PC-3 (cell line): ENCODE measurements around the gene PRMT9. TPM values are rescaled to one million over a fixed set of nuclear protein-coding genes. Genes with fewer than 3 reads are reported as not detected.
A peak's percentile ranks its signal among the peaks of the same experiment; 100 is the strongest.

Source experiments
- ATAC-seq: fragments of 200-7000 bp; cut with Tn5 transposase; 2 replicates; pipeline ENCODE4 v1.9.1; 2020; ENCODE audit warnings: mild to moderate bottlenecking, moderate library complexity
- BruUV-seq: library from RNA; stranded (reverse); fragments of 400-500 nt; replicated peaks from 2 replicates; lab custom pipeline; 2021; lab: Mats Ljungman, UMichigan
- CTCF ChIA-PET: fragments of 300-600 bp; sonication (Branson Sonifier 250); formaldehyde crosslinking; loops from one replicate; lab custom pipeline; 2022; ENCODE audit warnings: antibody characterized with exemption; lab: Charles Lee
- POLR2A ChIA-PET: fragments of 300-600 bp; sonication (Branson Sonifier 250); formaldehyde crosslinking; loops from one replicate; lab custom pipeline; 2022; ENCODE audit warnings: antibody characterized with exemption; ENCODE audit not compliant: unreplicated experiment; lab: Charles Lee
- DNase-seq: peaks from one replicate; pipeline ENCODE4 v3.0.0-alpha.2; 2015
- H2AFZ ChIP-seq: fragments of 300-600 bp; sonication (generic); 2 replicates; pipeline ENCODE4 v1.6.0; 2016; ENCODE audit warnings: antibody characterized with exemption, low read length
- H3F3A ChIP-seq: fragments of 300-600 bp; sonication (generic); one replicate; pipeline ENCODE4 v1.6.0; 2017; ENCODE audit warnings: antibody characterized with exemption, low read length, control low read depth, mild to moderate bottlenecking; ENCODE audit not compliant: unreplicated experiment
- H3K27ac ChIP-seq: fragments of 300-600 bp; sonication (generic); 2 replicates; pipeline ENCODE4 v1.5.1; 2016; ENCODE audit warnings: mild to moderate bottlenecking, low read length
- H3K27me3 ChIP-seq: fragments of 300-600 bp; sonication (generic); 2 replicates; pipeline ENCODE4 v1.6.1; 2016; ENCODE audit warnings: low read length, mixed read lengths
- H3K36me3 ChIP-seq: fragments of 300-600 bp; sonication (generic); 2 replicates; pipeline ENCODE4 v1.6.1; 2016; ENCODE audit warnings: low read depth, mixed run types, low read length, mixed read lengths
- H3K4me1 ChIP-seq: fragments of 300-600 bp; sonication (generic); 2 replicates; pipeline ENCODE4 v1.5.1; 2016; ENCODE audit warnings: low read length; ENCODE audit not compliant: insufficient read depth
- H3K4me2 ChIP-seq: fragments of 300-600 bp; sonication (generic); 2 replicates; pipeline ENCODE4 v1.6.0; 2016; ENCODE audit warnings: low read length
- H3K4me3 ChIP-seq: fragments of 300-600 bp; sonication (generic); 2 replicates; pipeline ENCODE4 v1.5.1; 2016; ENCODE audit warnings: mild to moderate bottlenecking, low read length, mixed read lengths
- H3K79me2 ChIP-seq: fragments of 300-600 bp; sonication (generic); 2 replicates; pipeline ENCODE4 v1.6.1; 2017; ENCODE audit warnings: low read length, mixed read lengths
- H3K9ac ChIP-seq: fragments of 300-600 bp; sonication (generic); 2 replicates; pipeline ENCODE4 v1.6.0; 2016; ENCODE audit warnings: mild to moderate bottlenecking, low read length
- H3K9me2 ChIP-seq: fragments of 300-600 bp; sonication (generic); replicated peaks from 2 replicates; pipeline ENCODE4 v1.6.1; 2016; ENCODE audit warnings: mixed run types, low read length, mixed read lengths
- H3K9me3 ChIP-seq: fragments of 300-600 bp; sonication (generic); 2 replicates; pipeline ENCODE4 v1.6.1; 2016; ENCODE audit warnings: low read length, mixed read lengths
- H4K20me1 ChIP-seq: fragments of 300-600 bp; sonication (generic); 2 replicates; pipeline ENCODE4 v1.6.1; 2016; ENCODE audit warnings: low read length, mixed read lengths
- CTCF ChIP-seq: fragments of 300-600 bp; sonication (generic); conservative IDR thresholded peaks from 2 replicates; pipeline ENCODE4 v1.5.1; 2017; ENCODE audit warnings: antibody characterized with exemption, low read depth, mild to moderate bottlenecking, low read length
- EZH2 ChIP-seq: fragments of 300-600 bp; sonication (generic); IDR thresholded peaks from one replicate; pipeline ENCODE4 v1.6.1; 2017; ENCODE audit warnings: antibody characterized with exemption, mild to moderate bottlenecking, low read length; ENCODE audit not compliant: unreplicated experiment
- EZH2phosphoT487 ChIP-seq: fragments of 300-600 bp; sonication (generic); IDR thresholded peaks from 2 replicates; pipeline ENCODE4 v1.6.1; 2018; ENCODE audit warnings: mild to moderate bottlenecking, antibody characterized with exemption, low read length, borderline replicate concordance
- intact Hi-C: fragments of 100-400 bp; cut with micrococcal nuclease; formaldehyde crosslinking; loops from 2 replicates; pipeline ENCODE4 v1.9.0; 2023
- total RNA-seq: library from RNA; depleted of rRNA; stranded (reverse); fragments of >200 nt; gene quantifications from 2 replicates; pipeline ENCODE4 v1.2.3, GENCODE V29; 2014

The PRMT9 gene
- total RNA-seq, 1 experiment from 2014 or later = 6.5 TPM

GRCh38 chr4:147723326-147723725, 39.4 kb upstream of the PRMT9 start:
- no peaks in the 10 kb centered on the region for H4K20me1 ChIP-seq
- no peaks in the 10 kb centered on the region for H3K9me3 ChIP-seq
- H3K4me1 ChIP-seq = peaks cover 19% of the 10 kb centered on the region
- no peak overlapping the region for H3K27ac ChIP-seq
- no peaks in the 10 kb centered on the region for H3K36me3 ChIP-seq
- CTCF ChIA-PET = no interaction called here
- H3K9ac ChIP-seq = no peak overlapping the region
- no peak overlapping the region for H3K4me2 ChIP-seq
- ATAC-seq (no peak), DNase-seq (no peak)
- no peaks in the 10 kb centered on the region for H3K9me2 ChIP-seq
- intact Hi-C loops = no loop called here
- POLR2A ChIA-PET = no interaction called here
- no peaks in the 10 kb centered on the region for H3K27me3 ChIP-seq
- BruUV-seq = no TSS peak
- H3F3A ChIP-seq = no peaks in the 10 kb centered on the region
- H3K4me3 ChIP-seq = no peak overlapping the region
- H3K79me2 ChIP-seq = no peaks in the 10 kb centered on the region
- no peak overlapping the region for H2AFZ ChIP-seq
- TF ChIP-seq CTCF = no peak
- TF ChIP-seq EZH2phosphoT487 = no peak
- no peak for TF ChIP-seq EZH2

DNA sequence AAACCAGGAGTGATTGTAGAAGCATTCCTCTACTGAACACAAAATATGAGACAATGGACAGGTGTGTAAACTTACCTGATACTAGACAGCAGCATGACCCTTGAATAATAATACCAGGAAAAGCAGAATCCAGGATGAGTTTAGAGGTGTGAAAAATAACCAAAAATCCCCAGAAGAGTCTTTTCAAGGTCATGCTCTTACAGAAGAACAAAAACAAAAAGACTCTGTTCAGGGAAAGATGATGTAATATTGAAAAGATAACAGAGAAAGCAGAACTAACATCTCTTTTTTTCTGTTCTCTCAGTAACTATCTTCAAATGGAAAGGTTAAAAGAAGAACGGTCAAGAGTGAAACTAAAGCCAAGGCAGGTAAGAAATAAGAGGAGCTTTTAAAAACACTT, 33.9 kb upstream of the PRMT9 start:
- Histone ChIP-seq H3K9me2 (no peaks in the 10 kb centered on the region), H3F3A (no peaks in the 10 kb centered on the region), H3K9ac (no peak overlapping the region), H3K27me3 (no peaks in the 10 kb centered on the region), H3K4me3 (no peak overlapping the region), H4K20me1 (no peaks in the 10 kb centered on the region), H3K27ac (no peak overlapping the region), H3K9me3 (no peaks in the 10 kb centered on the region), H2AFZ (no peak overlapping the region), H3K4me2 (no peak overlapping the region), H3K79me2 (no peaks in the 10 kb centered on the region), H3K4me1 (peaks cover 12% of the 10 kb centered on the region), H3K36me3 (no peaks in the 10 kb centered on the region)
- ChIA-PET POLR2A (no interaction called here), CTCF (no interaction called here)
- ATAC-seq = no peak
- no TSS peak for BruUV-seq
- DNase-seq = no peak
- TF ChIP-seq CTCF (no peak), EZH2phosphoT487 (no peak)
- intact Hi-C loops = no loop called here

GRCh38 chr4:147714575-147715401, 30.8 kb upstream of the PRMT9 start:
- no peaks in the 10 kb centered on the region for H3K79me2 ChIP-seq
- DNase-seq (peak; percentile 80), ATAC-seq (peak; percentile 86)
- peak overlapping the region; percentile 36; the same call in 1 of the 2 replicates for H3K27ac ChIP-seq
- no peaks in the 10 kb centered on the region for H3K9me2 ChIP-seq
- no peaks in the 10 kb centered on the region for H3K27me3 ChIP-seq
- H2AFZ ChIP-seq = no peak overlapping the region
- H3K4me3 ChIP-seq = peak overlapping the region; percentile 50; the same call in 1 of the 2 replicates
- TF ChIP-seq EZH2 = no peak
- no peak for TF ChIP-seq EZH2phosphoT487
- TF ChIP-seq CTCF = no peak
- H3K9ac ChIP-seq = no peak overlapping the region
- no peaks in the 10 kb centered on the region for H3K9me3 ChIP-seq
- H3F3A ChIP-seq = no peaks in the 10 kb centered on the region
- peaks cover 12% of the 10 kb centered on the region for H3K4me1 ChIP-seq
- ChIA-PET POLR2A (no interaction called here), CTCF (interaction anchor here (0.7 kb wide), 1 partner anchor 615 kb away, joined by 4 read pairs; no protein-coding TSS in a partner anchor)
- no TSS peak for BruUV-seq
- no peaks in the 10 kb centered on the region for H3K36me3 ChIP-seq
- intact Hi-C loops = no loop called here
- no peaks in the 10 kb centered on the region for H4K20me1 ChIP-seq
- H3K4me2 ChIP-seq = peak overlapping the region; percentile 76
